ENCODE measurements around the gene DOK4.
A peak's percentile ranks its signal among the peaks of the same experiment; 100 is the strongest.

DOK4 gene

DNA sequence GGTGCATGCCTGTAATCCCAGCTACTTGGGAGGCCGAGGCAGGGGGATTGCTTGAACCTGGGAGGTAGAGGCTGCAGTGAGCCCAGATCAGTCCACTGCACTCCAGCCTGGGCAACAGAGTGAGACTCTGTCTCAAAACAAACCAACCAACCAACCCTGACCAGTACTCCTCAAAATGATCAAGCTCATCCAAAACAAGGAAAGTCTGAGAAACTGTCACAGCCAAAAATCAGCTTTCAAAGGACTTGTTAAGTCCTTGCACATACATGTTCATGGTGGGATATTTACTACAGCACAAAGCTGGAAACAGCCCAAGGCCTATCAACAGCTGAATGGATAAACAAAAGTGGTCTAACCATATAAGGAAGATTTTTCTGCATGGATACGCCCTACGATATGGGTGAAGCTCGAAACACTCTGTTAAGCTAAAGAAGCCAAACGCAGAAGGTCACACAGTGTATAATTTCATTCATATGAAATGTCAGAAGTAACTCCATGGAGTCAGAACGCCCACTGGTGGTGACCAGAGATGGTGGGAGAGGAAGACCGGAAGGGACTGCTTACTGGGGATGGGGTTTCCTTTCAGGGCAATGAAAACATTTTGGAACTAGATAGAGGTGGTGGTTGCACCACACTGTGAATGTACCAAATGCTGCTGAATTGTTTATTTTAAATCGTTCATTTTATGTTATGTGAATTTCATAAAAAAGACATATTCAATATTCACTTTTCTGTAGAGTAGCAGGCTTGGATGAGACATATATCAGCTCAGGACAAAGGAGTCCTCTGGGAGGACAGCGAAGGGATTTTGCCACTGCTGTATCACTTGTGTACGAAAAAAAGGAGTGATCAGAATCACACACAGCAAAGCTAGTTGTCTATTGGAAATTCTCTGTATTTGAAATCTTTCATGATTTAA lies 64.0 kb downstream of the DOK4 start:
- peak; percentile 57 to 65 for DNase-seq
- TF ChIP-seq GATA1 (IDR thresholded peaks at IDR 0.05; ENCODE audit: low read depth, low read length), result no peak
- TF ChIP-seq POLR2A (IDR thresholded peaks at IDR 0.05; ENCODE audit: low read length), result no peak
